ENCODE results near the gene SLC31A1. TPM values are rescaled to one million over a fixed set of nuclear protein-coding genes. Genes with fewer than 3 reads are reported as not detected.

The SLC31A1 gene
- total and polyA plus RNA-seq, 2 of the 13 experiments (the other 11 are each of a cell fraction or from before 2014, with no cell fraction given): 62.9 to 70.0 TPM

- Histone ChIP-seq H3K4me2 (ENCODE audit: low read depth, low read length) (no peak overlapping the region), H3K36me3 (replicated peaks in 1 of 2; ENCODE audit: control insufficient read depth in 1 of 2, insufficient read depth in 2 of 2, low read length in 2 of 2) (peaks cover 5 to 15% of the 10 kb centered on the region in 2 experiments; a peak in 4 of 5 replicates), H3K9ac (ENCODE audit: insufficient read depth, low read depth, low read length) (no peak overlapping the region), H3K9me3 (ENCODE audit: low read length) (no peaks in the 10 kb centered on the region), H2AFZ (ENCODE audit: low read length) (no peak overlapping the region), H3K27me3 (ENCODE audit: control insufficient read depth in 1 of 2, insufficient read depth in 2 of 2, low read length in 2 of 2) (no peaks in the 10 kb centered on the region), H3K79me2 (ENCODE audit: insufficient read depth, low read length) (no peaks in the 10 kb centered on the region), H4K20me1 (ENCODE audit: insufficient read depth, low read length) (no peaks in the 10 kb centered on the region), H3K4me1 (ENCODE audit: insufficient read depth, low read length) (peaks cover 9% of the 10 kb centered on the region; the same call in 1 of the 2 replicates), H3K4me3 (replicated peaks in 1 of 3; ENCODE audit: insufficient read depth in 1 of 3, low read depth in 2 of 3, low read length in 3 of 3) (no peak overlapping the region), H3K27ac (ENCODE audit: extremely low read length, insufficient read depth, low read length) (no peak overlapping the region)
- ChIA-PET POLR2A (interaction anchor here (0.6 kb wide), 1 partner anchor 76 kb away, joined by 3 read pairs; the partner anchor contains the start of genes FKBP15 and SLC31A1), CTCF (ENCODE audit: low intra/inter-chr PET ratio, low total read pairs) (no interaction called here)
- TF ChIP-seq ZNF275 (CRISPR knock-in tag; IDR thresholded peaks at IDR 0.05; ENCODE audit: borderline replicate concordance) (no peak), ZNF552 (CRISPR knock-in tag; IDR thresholded peaks at IDR 0.05; ENCODE audit: borderline replicate concordance) (no peak), ZNF775 (CRISPR knock-in tag; IDR thresholded peaks at IDR 0.05; ENCODE audit: borderline replicate concordance) (no peak), TCF7 (IDR thresholded peaks at IDR 0.05; ENCODE audit: low read depth) (no peak), ZNF569 (CRISPR knock-in tag; IDR thresholded peaks at IDR 0.05; ENCODE audit: borderline replicate concordance) (no peak), ETV6 (CRISPR knock-in tag; conservative IDR thresholded peaks at IDR 0.05) (no peak), ZNF546 (CRISPR knock-in tag; conservative IDR thresholded peaks at IDR 0.05) (no peak), ZNF619 (CRISPR knock-in tag; IDR thresholded peaks at IDR 0.05) (no peak), DMAP1 (CRISPR knock-in tag; IDR thresholded peaks at IDR 0.05) (no peak), TP53 (CRISPR knock-in tag; conservative IDR thresholded peaks at IDR 0.05) (no peak), ZNF382 (CRISPR knock-in tag; IDR thresholded peaks at IDR 0.05; ENCODE audit: borderline replicate concordance) (no peak), ZNF383 (CRISPR knock-in tag; IDR thresholded peaks at IDR 0.05; ENCODE audit: borderline replicate concordance) (no peak), ZNF781 (CRISPR knock-in tag; IDR thresholded peaks at IDR 0.05; ENCODE audit: borderline replicate concordance, not compliant biosample characterization) (no peak), ZNF737 (CRISPR knock-in tag; IDR thresholded peaks at IDR 0.05; ENCODE audit: borderline replicate concordance) (no peak), KAT7 (CRISPR knock-in tag; IDR thresholded peaks at IDR 0.05; ENCODE audit: borderline replicate concordance) (no peak), ZNF24 (IDR thresholded peaks at IDR 0.05) (no peak)
- TF ChIP-seq, protein P1, sequence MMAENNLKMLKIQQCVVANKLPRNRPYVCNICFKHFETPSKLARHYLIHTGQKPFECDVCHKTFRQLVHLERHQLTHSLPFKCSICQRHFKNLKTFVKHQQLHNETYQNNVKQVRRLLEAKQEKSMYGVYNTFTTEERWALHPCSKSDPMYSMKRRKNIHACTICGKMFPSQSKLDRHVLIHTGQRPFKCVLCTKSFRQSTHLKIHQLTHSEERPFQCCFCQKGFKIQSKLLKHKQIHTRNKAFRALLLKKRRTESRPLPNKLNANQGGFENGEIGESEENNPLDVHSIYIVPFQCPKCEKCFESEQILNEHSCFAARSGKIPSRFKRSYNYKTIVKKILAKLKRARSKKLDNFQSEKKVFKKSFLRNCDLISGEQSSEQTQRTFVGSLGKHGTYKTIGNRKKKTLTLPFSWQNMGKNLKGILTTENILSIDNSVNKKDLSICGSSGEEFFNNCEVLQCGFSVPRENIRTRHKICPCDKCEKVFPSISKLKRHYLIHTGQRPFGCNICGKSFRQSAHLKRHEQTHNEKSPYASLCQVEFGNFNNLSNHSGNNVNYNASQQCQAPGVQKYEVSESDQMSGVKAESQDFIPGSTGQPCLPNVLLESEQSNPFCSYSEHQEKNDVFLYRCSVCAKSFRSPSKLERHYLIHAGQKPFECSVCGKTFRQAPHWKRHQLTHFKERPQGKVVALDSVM (CRISPR knock-in tag; IDR thresholded peaks at IDR 0.05): no peak
- DNase-seq (ENCODE audit: low spot score) (no peak), ATAC-seq (no peak), FAIRE-seq (no peak)
- WGBS (ENCODE audit: low lambda C conversion rate): 53% methylated on average over 9 of the region's 9 CpGs
- intact Hi-C loops (cut with micrococcal nuclease; ENCODE audit: unreplicated experiment) (no loop called here), in situ Hi-C loops (cut with HindIII; ENCODE audit: extremely low pct_ligation_motif_present, low pct_unique_long_range_greater_than_20kb) (no loop called here)
- no TSS peak for BruUV-seq (replicated peaks)
Observed at GRCh38 chr9:113296796-113297558, 75.6 kb downstream of the SLC31A1 start.

Data from HepG2 (cell line).